CD4-positive, alpha-beta T cell (primary cell): Measurements from ENCODE around the gene PFN1. TPM values are rescaled to one million over a fixed set of nuclear protein-coding genes. Genes with fewer than 3 reads are reported as not detected.

Experiments used
- ATAC-seq: fragments of 200-7000 bp; cut with Tn5 transposase; one replicate; pipeline ENCODE4 v1.10.0; 2022; ENCODE audit warnings: mild to moderate bottlenecking; ENCODE audit not compliant: poor library complexity
- CTCF ChIA-PET: fragments of 350-600 bp; sonication (Branson Sonifier 250); formaldehyde crosslinking; loops from one replicate; lab custom pipeline; 2021; ENCODE audit warnings: antibody characterized with exemption, inconsistent platforms; lab: Charles Lee
- POLR2A ChIA-PET: fragments of 350-600 bp; sonication (Branson Sonifier 250); formaldehyde crosslinking; loops from one replicate; lab custom pipeline; 2021; ENCODE audit warnings: antibody characterized with exemption, inconsistent platforms; lab: Charles Lee
- DNase-seq, 14 experiments: peaks; one replicate each; pipeline ENCODE4 v3.0.0-alpha.2; 2013 to 2020; ENCODE audit warnings: mixed read lengths in 2 of 14
- H3K27ac ChIP-seq, 2 donors: one replicate each; pipeline versions ENCODE4 v1.5.1 to v1.7.0; 2013; ENCODE audit warnings: low read length in 2 of 2, low read depth in 1 of 2, mild to moderate bottlenecking in 1 of 2
- H3K27me3 ChIP-seq, 2 experiments: 1 replicate in 1 of 2; 2 replicates in 1 of 2; pipeline versions ENCODE4 v1.6.1 to v1.7.0; 2013; ENCODE audit warnings: low read length in 2 of 2, control low read depth in 1 of 2, mild to moderate bottlenecking in 1 of 2, moderate library complexity in 1 of 2; ENCODE audit not compliant: insufficient read depth in 2 of 2, control insufficient read depth in 1 of 2
- H3K36me3 ChIP-seq: one replicate; pipeline ENCODE4 v1.6.1; 2013; ENCODE audit warnings: low read length, control low read depth; ENCODE audit not compliant: insufficient read depth
- H3K4me1 ChIP-seq: one replicate; pipeline ENCODE4 v1.6.1; 2013; ENCODE audit warnings: low read length, control low read depth; ENCODE audit not compliant: insufficient read depth
- H3K4me3 ChIP-seq: one replicate; pipeline ENCODE4 v1.5.1; 2013; ENCODE audit warnings: mild to moderate bottlenecking, low read length, moderate library complexity
- H3K9me3 ChIP-seq, 2 experiments: 1 replicate in 1 of 2; 2 replicates in 1 of 2; pipeline versions ENCODE4 v1.6.1 to v1.7.0; 2013; ENCODE audit warnings: low read length in 2 of 2, mild to moderate bottlenecking in 2 of 2, control low read depth in 1 of 2, moderate library complexity in 1 of 2; ENCODE audit not compliant: control insufficient read depth in 1 of 2, insufficient read depth in 1 of 2
- H3K27ac Mint-ChIP-seq: one replicate; pipeline ENCODE4 v1.8.0; 2020; ENCODE audit warnings: mixed read lengths
- H3K27me3 Mint-ChIP-seq: one replicate; pipeline ENCODE4 v1.8.0; 2021; ENCODE audit warnings: mixed read lengths
- H3K36me3 Mint-ChIP-seq: one replicate; pipeline ENCODE4 v1.8.0; 2021; ENCODE audit warnings: low read depth, mixed read lengths
- H3K4me1 Mint-ChIP-seq: one replicate; pipeline ENCODE4 v1.8.0; 2021; ENCODE audit warnings: low read depth, mixed read lengths
- H3K4me3 Mint-ChIP-seq: one replicate; pipeline ENCODE4 v1.8.0; 2020; ENCODE audit warnings: mild to moderate bottlenecking, mixed read lengths
- H3K9me3 Mint-ChIP-seq: one replicate; pipeline ENCODE4 v1.8.0; 2020; ENCODE audit warnings: mixed read lengths
- intact Hi-C, 2 experiments: fragments of 100-400 bp; cut with DNase I in 1 of 2; cut with micrococcal nuclease in 1 of 2; formaldehyde crosslinking; loops; one replicate each; pipeline versions ENCODE4 v1.15.1 to v1.9.0; 2023 to 2025; cut with DNase I, micrococcal nuclease
- total RNA-seq, 174 experiments: library from RNA in 2 of 174; stranded (reverse) in 2 of 174; gene quantifications; one replicate each; pipeline ENCODE4 v1.2.3 and lab custom pipeline; 2021 to 2026
- TF ChIP-seq, protein P1 (sequence below): fragments of 200-600 bp; IDR thresholded peaks from one replicate; pipeline ENCODE4 v1.8.0; 2022; ENCODE audit warnings: antibody characterized with exemption, mild to moderate bottlenecking

The PFN1 gene
- total RNA-seq, 2 experiments from 2014 or later, result 349 to 362 TPM

DNA sequence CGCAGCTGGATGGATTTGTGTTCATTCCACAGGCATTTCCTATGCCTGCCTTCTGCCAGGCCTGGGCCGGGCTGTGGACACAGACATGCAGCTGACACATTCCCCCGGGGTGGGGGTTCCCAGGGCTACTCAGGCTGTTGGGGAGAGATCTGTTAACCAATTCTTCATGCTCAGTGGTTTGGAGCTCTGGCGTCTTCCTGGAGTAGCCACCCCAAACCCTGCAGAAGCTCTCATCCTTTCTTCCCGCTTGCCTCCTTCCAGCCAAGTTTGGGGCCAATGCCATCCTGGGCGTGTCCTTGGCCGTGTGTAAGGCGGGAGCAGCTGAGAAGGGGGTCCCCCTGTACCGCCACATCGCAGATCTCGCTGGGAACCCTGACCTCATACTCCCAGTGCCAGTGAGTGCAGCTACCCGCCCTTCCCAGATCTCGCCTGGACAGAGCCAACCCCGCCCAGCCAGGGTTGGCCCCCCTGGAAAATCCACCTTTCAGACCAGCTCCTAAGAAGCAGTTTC lies 5.2 kb upstream of the PFN1 start:
- no peak for ATAC-seq
- no peak for DNase-seq
- Mint-ChIP-seq H3K36me3 (peaks cover 8% of the 10 kb centered on the region), H3K27me3 (no peaks in the 10 kb centered on the region), H3K4me1 (peaks cover 24% of the 10 kb centered on the region), H3K9me3 (no peaks in the 10 kb centered on the region), H3K4me3 (no peak overlapping the region), H3K27ac (no peak overlapping the region)
- intact Hi-C loops, result no loop called here
- H3K9me3 ChIP-seq, result no peaks in the 10 kb centered on the region
- no peak overlapping the region for H3K4me3 ChIP-seq
- POLR2A ChIA-PET, result interaction anchor here (1.1 to 13.9 kb wide), 3 partner anchors 14 to 34 kb away, joined by 3 to 350 read pairs (median 6); partner anchors contain the start of genes CAMTA2, RNF167, SLC25A11 and SPAG7
- H3K27ac ChIP-seq, result no peak overlapping the region
- CTCF ChIA-PET, result interaction anchor here (1.2 kb wide), 1 partner anchor 14 kb away, joined by 3 read pairs; the partner anchor contains the start of gene SPAG7
- no peaks in the 10 kb centered on the region for H3K36me3 ChIP-seq
- H3K27me3 ChIP-seq, result no peaks in the 10 kb centered on the region
- TF ChIP-seq, protein P1, sequence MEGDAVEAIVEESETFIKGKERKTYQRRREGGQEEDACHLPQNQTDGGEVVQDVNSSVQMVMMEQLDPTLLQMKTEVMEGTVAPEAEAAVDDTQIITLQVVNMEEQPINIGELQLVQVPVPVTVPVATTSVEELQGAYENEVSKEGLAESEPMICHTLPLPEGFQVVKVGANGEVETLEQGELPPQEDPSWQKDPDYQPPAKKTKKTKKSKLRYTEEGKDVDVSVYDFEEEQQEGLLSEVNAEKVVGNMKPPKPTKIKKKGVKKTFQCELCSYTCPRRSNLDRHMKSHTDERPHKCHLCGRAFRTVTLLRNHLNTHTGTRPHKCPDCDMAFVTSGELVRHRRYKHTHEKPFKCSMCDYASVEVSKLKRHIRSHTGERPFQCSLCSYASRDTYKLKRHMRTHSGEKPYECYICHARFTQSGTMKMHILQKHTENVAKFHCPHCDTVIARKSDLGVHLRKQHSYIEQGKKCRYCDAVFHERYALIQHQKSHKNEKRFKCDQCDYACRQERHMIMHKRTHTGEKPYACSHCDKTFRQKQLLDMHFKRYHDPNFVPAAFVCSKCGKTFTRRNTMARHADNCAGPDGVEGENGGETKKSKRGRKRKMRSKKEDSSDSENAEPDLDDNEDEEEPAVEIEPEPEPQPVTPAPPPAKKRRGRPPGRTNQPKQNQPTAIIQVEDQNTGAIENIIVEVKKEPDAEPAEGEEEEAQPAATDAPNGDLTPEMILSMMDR, result no peak
- H3K4me1 ChIP-seq, result peaks cover 16% of the 10 kb centered on the region

GRCh38 chr17:4951486-4951885 lies 3.2 kb upstream of the PFN1 start:
- Histone ChIP-seq H3K9me3 (no peaks in the 10 kb centered on the region), H3K4me1 (peaks cover 20% of the 10 kb centered on the region), H3K27ac (no peak overlapping the region), H3K27me3 (no peaks in the 10 kb centered on the region), H3K4me3 (no peak overlapping the region), H3K36me3 (peaks cover 7% of the 10 kb centered on the region)
- peaks cover 26% of the 10 kb centered on the region for H3K4me1 Mint-ChIP-seq
- TF ChIP-seq, protein P1, result no peak
- intact Hi-C loops, result no loop called here
- H3K9me3 Mint-ChIP-seq, result no peaks in the 10 kb centered on the region
- peak overlapping the region; percentile 86 for H3K4me3 Mint-ChIP-seq
- ATAC-seq (no peak), DNase-seq (no peak)
- no peaks in the 10 kb centered on the region for H3K27me3 Mint-ChIP-seq
- POLR2A ChIA-PET, result interaction anchor here (6.3 to 13.9 kb wide), 2 partner anchors 13 to 16 kb away, joined by 137 to 350 read pairs; partner anchors contain the start of genes RNF167, SLC25A11 and SPAG7
- H3K27ac Mint-ChIP-seq, result peak overlapping the region; percentile 83
- CTCF ChIA-PET, result no interaction called here
- peaks cover 17% of the 10 kb centered on the region for H3K36me3 Mint-ChIP-seq

DNA sequence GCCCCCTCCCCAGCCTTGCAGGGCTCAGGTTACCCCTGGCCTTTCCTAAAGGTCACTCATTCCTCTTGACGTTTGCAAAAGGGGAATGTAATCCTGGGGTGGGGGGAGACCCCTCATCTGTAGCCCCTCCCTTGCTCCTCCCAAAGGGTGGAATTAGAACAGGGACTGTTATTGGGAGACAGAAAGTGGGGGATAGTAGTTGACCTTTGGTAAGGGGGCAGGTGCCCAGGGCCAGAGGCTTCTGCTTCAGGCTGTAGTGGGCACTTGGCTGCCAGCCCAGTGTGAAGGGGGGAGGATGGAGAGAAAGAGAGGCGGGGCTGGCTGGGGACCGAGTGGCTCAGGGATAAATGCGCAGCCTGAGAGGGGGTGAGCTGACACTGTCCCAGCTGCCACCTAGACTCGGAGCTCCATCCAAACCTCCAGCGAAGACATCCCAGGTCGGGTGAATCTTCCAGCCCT lies 2.4 kb upstream of the PFN1 start, which contains the start of gene ENO3:
Gene ENO3, plus strand, starts transcription at position 374 of the 459 bp plus-strand sequence. CDS start 711 bp downstream, outside the sequence.
- DNase-seq, result no peak
- POLR2A ChIA-PET, result interaction anchor here (0.9 to 13.9 kb wide), 3 partner anchors 12 to 51 kb away, joined by 3 to 350 read pairs (median 137); partner anchors contain the start of genes C17orf107, RNF167, SLC25A11 and SPAG7

More for the DNA sequence above, 2.4 kb upstream of the PFN1 start, which contains the start of gene ENO3:
- ATAC-seq, result no peak
- Mint-ChIP-seq H3K4me1 (peaks cover 32% of the 10 kb centered on the region), H3K4me3 (peak within 1 kb of the TSS; percentile 86), H3K9me3 (no peaks in the 10 kb centered on the region), H3K27me3 (no peaks in the 10 kb centered on the region), H3K36me3 (peaks cover 24% of the 10 kb centered on the region), H3K27ac (peak within 1 kb of the TSS; percentile 83)
- Histone ChIP-seq H3K27ac (peak within 1 kb of the TSS; percentile 73 to 98), H3K9me3 (peaks cover 0 to under 1% of the 10 kb centered on the region in 2 experiments), H3K36me3 (peaks cover 14% of the 10 kb centered on the region), H3K4me1 (peaks cover 27% of the 10 kb centered on the region), H3K4me3 (peak within 1 kb of the TSS; percentile 99), H3K27me3 (no peaks in the 10 kb centered on the region)
- CTCF ChIA-PET, result no interaction called here
- TF ChIP-seq, protein P1, result no peak
- intact Hi-C loops, result loop anchor here in 1 of 2 experiments (1.0 kb wide), 1 partner anchor 16 kb away; no protein-coding TSS in a partner anchor
